WI38 (cell line): ENCODE data around the gene C1orf159.

Source experiments
- H3K4me3 ChIP-seq: 2 replicates; pipeline ENCODE4 v1.5.1; 2011; ENCODE audit warnings: low read depth, mild to moderate bottlenecking, control low read depth, low read length
- TF ChIP-seq, protein P1 (sequence below): IDR thresholded peaks from 2 replicates; pipeline ENCODE4 v1.5.1; 2012; ENCODE audit warnings: low read depth, mild to moderate bottlenecking, control low read depth, low read length

The C1orf159 gene

DNA sequence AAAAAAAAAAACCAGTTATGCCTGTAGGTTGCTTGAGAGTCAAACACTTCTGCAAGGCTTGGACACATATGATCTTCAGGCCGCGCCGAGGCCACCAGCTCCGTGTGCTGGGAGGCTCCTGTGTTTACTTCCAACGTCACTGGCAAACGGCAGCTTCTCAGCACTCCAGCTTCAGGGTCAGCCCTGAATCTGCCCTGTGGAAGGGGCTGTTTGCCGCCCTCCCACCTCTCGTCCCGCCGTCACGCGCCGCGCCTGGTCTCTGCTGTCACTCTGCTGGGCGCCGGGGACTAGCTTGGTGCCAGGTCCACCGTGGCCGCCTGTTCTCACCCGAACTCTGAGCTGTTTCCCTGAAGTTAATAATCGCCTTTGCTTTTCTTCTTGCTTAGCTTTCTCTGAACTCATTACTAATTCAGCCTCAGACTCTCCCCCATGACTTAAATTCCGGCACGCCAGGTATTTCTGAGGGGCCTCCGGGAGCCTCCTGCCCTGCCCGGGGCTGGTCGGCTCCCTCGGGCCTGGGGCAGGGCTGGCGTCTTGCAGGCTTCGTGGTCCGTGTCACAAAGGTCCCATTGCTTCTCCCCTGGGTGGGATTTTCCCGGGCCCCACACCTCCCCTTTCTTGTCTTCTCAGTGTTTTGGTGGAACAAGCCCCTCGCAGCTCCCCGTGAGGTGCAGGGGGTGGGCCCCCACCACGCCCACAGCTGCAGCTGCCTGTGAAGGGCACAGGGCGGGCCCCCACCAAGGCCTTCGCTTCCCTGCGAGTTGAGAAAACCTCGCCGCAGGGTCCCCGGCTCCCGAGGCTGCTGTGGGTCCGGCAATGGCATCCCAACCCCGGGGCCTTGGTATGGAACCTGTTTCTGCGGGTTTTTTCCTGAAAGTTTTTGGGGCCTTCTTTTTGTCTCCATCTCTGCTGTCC, 14.6 kb upstream of the C1orf159 start:
- TF ChIP-seq, protein P1, sequence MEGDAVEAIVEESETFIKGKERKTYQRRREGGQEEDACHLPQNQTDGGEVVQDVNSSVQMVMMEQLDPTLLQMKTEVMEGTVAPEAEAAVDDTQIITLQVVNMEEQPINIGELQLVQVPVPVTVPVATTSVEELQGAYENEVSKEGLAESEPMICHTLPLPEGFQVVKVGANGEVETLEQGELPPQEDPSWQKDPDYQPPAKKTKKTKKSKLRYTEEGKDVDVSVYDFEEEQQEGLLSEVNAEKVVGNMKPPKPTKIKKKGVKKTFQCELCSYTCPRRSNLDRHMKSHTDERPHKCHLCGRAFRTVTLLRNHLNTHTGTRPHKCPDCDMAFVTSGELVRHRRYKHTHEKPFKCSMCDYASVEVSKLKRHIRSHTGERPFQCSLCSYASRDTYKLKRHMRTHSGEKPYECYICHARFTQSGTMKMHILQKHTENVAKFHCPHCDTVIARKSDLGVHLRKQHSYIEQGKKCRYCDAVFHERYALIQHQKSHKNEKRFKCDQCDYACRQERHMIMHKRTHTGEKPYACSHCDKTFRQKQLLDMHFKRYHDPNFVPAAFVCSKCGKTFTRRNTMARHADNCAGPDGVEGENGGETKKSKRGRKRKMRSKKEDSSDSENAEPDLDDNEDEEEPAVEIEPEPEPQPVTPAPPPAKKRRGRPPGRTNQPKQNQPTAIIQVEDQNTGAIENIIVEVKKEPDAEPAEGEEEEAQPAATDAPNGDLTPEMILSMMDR: no peak
- no peak overlapping the region for H3K4me3 ChIP-seq

DNA sequence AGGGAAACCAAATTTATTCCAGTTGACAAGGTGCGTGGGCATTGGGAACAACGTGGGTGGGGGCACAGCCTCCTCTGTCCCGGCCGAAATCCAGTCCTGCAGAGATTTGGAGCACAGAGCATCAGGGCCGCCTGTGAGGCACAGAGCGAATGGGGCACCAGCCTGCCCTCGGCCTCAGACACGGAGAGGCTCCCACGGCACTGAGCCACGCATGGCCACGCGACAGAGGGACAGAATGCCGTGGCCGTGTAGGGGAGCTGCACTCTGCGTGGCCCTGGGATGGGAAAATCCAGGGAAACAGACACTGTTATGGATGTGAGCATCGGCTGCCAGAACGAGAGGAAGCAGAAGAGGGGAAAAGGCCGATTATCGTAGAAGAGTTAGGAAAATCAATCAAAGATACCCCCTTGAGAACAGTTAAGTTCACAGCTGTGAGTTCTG, 13.5 kb upstream of the C1orf159 start:
- H3K4me3 ChIP-seq: no peak overlapping the region
- TF ChIP-seq, protein P1: no peak

DNA sequence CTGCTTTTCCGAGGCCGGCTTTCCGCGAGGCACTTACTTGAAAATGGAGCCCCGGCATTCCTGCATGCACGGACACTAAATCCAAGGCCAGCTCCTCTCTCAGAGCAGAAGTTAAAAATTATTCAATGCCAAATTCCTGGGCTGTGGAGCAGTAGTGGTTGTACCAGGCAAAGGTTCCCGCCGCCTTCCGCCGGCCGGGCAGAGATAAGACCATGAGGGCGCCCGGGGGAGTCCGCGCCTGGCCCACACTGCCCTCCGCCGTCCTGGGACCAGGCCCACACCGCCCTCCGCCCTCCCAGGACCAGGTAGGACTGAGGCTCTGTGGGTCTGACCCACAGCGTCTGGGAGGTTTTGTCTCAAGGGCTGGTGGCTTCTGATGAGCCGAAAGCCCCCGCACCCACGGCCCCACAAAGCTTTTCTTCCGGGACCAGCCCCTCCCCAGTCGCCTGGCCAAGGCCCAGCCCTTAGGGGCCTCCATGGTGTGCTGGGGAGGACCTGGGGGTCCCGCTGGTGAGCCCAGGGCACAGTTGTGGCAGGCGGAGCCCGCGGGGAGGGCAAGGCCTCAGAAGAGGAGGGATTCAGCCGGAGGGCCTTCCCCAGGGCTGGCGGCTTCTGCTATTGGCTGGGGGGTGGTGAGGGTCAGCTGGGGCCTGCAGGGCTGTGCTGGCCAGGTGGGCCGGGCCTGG, 12.7 kb upstream of the C1orf159 start:
- TF ChIP-seq, protein P1: no peak
- no peak overlapping the region for H3K4me3 ChIP-seq

DNA sequence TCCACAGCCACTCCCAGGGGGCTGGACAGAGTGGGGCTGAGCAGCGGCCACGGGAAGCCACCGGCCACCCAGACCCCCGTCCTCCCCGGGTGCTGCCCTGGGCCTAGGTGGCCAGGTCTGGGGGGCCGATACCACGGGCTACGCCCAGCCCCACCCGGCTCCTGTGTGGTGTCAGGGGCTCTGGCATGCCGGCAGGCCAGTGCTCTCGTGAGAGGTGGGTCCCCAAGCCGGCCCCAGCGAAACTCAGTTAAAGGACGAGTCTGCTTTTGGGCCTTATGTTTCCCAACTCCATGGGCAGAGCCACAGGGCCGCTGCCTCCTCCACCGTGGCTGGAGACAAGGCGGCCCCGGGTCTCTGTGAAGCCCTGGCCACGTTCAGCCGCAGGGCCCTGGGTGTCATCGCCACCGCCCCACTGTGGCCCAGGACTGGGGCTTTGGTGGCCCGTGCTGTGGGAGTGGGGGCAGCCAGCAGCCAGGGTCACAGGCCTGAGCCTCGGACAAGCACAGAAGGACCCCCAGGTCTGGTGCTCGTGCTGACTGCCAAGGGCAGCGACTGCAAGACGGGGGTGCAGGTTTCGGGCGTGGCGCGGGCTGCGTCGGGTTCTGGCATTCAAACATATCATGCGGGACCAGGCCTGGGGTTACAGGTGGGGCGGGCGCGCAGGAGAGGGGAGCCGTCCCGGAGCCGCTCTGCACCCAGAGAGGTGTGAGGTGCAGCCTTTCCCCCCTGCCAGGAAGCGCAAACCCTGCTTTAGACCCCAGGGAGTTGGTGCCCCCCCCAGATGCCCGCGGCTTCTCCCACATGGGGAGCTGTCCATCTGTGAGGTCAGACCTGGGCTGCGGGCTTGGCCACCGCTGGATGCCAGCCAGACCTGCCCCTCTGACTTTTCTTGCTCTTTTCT, 11.9 kb upstream of the C1orf159 start:
- TF ChIP-seq, protein P1: no peak
- H3K4me3 ChIP-seq: no peak overlapping the region

DNA sequence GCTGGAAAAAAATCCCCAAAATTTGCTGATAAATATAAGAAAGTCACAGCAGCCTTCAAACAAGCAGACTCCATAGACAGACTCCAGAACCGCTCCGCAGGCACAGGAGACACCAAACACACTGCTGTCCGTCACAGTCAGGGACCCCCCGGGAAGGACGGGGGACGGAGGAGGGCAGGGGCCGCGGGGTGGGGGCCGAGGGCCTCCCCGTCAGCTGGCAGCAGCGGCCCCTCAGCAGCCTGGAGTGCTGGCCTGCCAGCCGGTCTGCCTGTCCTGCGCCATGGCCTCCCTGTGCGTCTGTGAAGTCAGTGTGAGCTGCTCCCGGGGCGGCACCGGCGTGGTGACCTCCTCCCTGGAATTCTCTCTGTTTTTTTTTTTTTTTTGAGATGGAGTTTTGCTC, 10.1 kb upstream of the C1orf159 start:
- H3K4me3 ChIP-seq: no peak overlapping the region
- TF ChIP-seq, protein P1: no peak

DNA sequence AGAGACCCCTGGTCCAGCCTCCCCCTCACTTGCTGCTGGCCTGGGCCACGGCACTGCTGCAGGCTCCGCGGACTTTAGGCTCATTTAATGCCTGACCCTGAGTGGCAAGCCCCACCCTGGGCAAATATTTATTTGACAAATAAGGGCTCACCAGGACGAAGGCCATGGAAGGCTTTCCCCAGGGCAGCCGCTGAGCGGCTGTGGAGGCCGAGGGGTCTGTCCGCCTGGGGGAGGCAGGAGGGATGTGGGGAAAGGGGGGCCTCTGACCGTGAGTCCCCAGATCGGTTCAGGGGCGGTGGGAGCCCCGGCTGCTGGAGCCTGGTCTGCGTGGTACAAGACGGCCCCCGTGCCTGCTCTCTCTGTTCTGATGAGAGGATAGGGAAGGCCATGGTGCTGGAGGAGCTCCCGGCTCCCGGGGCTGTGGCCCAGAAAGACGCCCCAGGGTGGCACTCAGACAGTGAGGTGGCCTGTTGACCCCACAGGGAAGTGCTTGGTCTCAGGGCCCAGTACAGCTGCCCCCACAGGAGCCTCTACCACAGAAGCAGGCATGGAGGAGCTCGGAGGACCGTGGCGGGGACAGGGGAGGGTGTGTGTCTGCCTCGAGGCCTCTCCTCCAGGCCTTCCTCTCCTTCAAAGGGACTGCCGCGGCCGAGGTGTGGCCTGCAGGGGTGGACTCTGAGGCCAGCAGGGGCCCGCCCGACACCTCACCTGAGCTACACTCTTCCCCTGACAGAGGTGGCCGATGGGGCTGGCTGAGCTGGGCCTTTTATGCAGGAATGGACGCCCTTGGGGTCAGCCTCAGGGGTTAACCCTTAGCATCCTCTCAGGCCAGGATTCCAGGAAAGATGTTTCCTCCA, 9.1 kb upstream of the C1orf159 start:
- no peak overlapping the region for H3K4me3 ChIP-seq

More for the DNA sequence above, 9.1 kb upstream of the C1orf159 start:
- TF ChIP-seq, protein P1: no peak
